Vagina (tissue), 2 donors: ENCODE data around the gene KRT31. TPM values are rescaled to one million over a fixed set of nuclear protein-coding genes. Genes with fewer than 3 reads are reported as not detected.

Source experiments
- DNase-seq, 2 donors: peaks; one replicate each; pipeline ENCODE4 v3.0.0-alpha.2; 2017; ENCODE audit errors: extremely low spot score in 2 of 2
- H3K27ac ChIP-seq: fragments of 200-600 bp; sonication (generic); one replicate; pipeline ENCODE4 v1.5.1; 2019
- H3K27me3 ChIP-seq: fragments of 200-600 bp; sonication (generic); one replicate; pipeline ENCODE4 v1.5.1; 2019
- H3K36me3 ChIP-seq, 2 donors: fragments of 200-600 bp; sonication (generic); one replicate each; pipeline ENCODE4 v1.5.1; 2017 to 2019
- H3K4me1 ChIP-seq: fragments of 200-600 bp; sonication (generic); one replicate; pipeline ENCODE4 v1.5.1; 2019
- H3K4me3 ChIP-seq, 2 donors: fragments of 200-600 bp; sonication (generic); 1 replicate in 1 of 2; 2 replicates in 1 of 2; pipeline ENCODE4 v1.5.1; 2016 to 2019
- H3K9me3 ChIP-seq: fragments of 200-600 bp; sonication (generic); one replicate; pipeline ENCODE4 v1.5.1; 2019
- CTCF ChIP-seq, 3 experiments: fragments of 450-650 bp in 2 of 3; fragments of 200-600 bp in 1 of 3; sonication (generic) in 1 of 3; IDR thresholded peaks; one replicate each; pipeline ENCODE4 v1.5.1; 2017 to 2019; ENCODE audit warnings: antibody characterized with exemption in 3 of 3, mild to moderate bottlenecking in 2 of 3, moderate library complexity in 2 of 3
- POLR2A ChIP-seq, 2 donors: fragments of 450-650 bp; IDR thresholded peaks; one replicate each; pipeline ENCODE4 v1.6.1; 2017; ENCODE audit warnings: antibody characterized with exemption in 2 of 2, mild to moderate bottlenecking in 2 of 2, moderate library complexity in 2 of 2
- POLR2AphosphoS5 ChIP-seq, 2 donors: sonication (generic); formaldehyde crosslinking; IDR thresholded peaks; one replicate each; pipeline ENCODE4 v1.9.0; 2017; ENCODE audit warnings: antibody characterized with exemption in 2 of 2, mild to moderate bottlenecking in 2 of 2, low read depth in 1 of 2; ENCODE audit not compliant: insufficient read depth in 1 of 2
- intact Hi-C: fragments of 100-400 bp; cut with DNase I; formaldehyde crosslinking; loops from one replicate; pipeline ENCODE4 v1.15.1; 2023
- total RNA-seq: library from RNA; depleted of rRNA; stranded (reverse); fragments of >200 nt; gene quantifications from one replicate; pipeline ENCODE4 v1.2.3, GENCODE V29; 2016

Gene KRT31
- total RNA-seq, 1 donor from 2014 or later = not detected

DNA sequence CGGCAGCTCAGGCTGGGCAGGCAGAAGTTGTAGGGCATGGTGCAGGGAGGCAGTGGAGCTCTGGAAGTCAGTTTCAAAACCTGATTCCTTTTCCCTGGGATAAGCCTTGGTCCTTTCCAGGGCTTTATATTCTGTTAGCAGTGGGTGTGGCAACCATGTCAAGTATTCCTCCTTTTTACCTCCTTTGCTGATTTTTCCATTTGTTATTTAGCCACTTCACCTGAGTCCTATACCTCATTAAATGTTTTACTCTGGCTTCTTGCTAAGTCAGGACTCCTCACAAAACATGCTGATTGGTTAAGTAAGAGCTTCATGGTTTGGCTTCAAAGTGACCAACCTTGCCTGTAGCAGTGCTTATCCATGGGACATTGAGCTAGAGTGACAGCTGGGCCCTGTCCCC, 27.7 kb downstream of the KRT31 start, which contains the start of gene KRT33B:
KRT33B (minus strand) TSS at position 101 of the 400 bp plus-strand sequence; CDS start at position 38, 63 bp downstream.
- H3K36me3 ChIP-seq = no peaks in the 10 kb centered on the region
- peaks cover 14% of the 10 kb centered on the region for H3K4me1 ChIP-seq
- no peaks in the 10 kb centered on the region for H3K9me3 ChIP-seq
- no peak for DNase-seq
- peak within 1 kb of the TSS; percentile 43 for H3K27ac ChIP-seq
- no peak within 1 kb of the TSS for H3K4me3 ChIP-seq
- intact Hi-C loops = no loop called here
- H3K27me3 ChIP-seq = no peaks in the 10 kb centered on the region
- TF ChIP-seq POLR2AphosphoS5 (IDR thresholded peaks at IDR 0.05; ENCODE audit: insufficient read depth in 1 of 2, low read depth in 1 of 2) = no peak
- TF ChIP-seq POLR2A (IDR thresholded peaks at IDR 0.05) = no peak
- TF ChIP-seq CTCF (IDR thresholded peaks at IDR 0.05) = no peak

DNA sequence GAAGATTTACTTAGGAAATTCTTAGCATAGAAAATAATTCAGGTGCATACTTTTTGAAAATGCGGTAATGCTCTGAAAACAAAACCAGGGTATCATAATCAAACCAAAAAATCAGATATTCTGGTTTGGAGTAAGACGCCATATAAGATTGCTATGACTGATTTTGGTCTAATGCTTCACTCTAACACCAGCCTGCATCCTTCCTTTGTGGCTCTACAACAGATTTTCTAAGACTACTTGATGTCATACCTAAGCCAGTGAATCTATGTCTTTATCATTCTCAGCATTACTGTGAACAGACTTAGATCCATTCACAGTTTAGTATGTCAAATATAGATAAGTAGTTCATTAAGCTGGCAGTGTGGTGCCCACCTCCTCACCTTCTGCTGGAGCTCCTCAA, 28.4 kb downstream of the KRT31 start:
- intact Hi-C loops = no loop called here
- Histone ChIP-seq H3K36me3 (no peaks in the 10 kb centered on the region), H3K9me3 (no peaks in the 10 kb centered on the region), H3K4me1 (peaks cover 14% of the 10 kb centered on the region), H3K27ac (no peak overlapping the region), H3K27me3 (no peaks in the 10 kb centered on the region), H3K4me3 (no peak overlapping the region)
- no peak for TF ChIP-seq POLR2AphosphoS5 (IDR thresholded peaks at IDR 0.05; ENCODE audit: insufficient read depth in 1 of 2, low read depth in 1 of 2)
- no peak for TF ChIP-seq POLR2A (IDR thresholded peaks at IDR 0.05)
- no peak for TF ChIP-seq CTCF (IDR thresholded peaks at IDR 0.05)
- DNase-seq = no peak

GRCh38 chr17:41367426-41368075, 29.9 kb downstream of the KRT31 start:
- H3K36me3 ChIP-seq = no peaks in the 10 kb centered on the region
- intact Hi-C loops = no loop called here
- H3K4me3 ChIP-seq = no peak overlapping the region
- H3K27ac ChIP-seq = peak overlapping the region; percentile 43
- peaks cover 14% of the 10 kb centered on the region for H3K4me1 ChIP-seq
- no peak for DNase-seq
- no peaks in the 10 kb centered on the region for H3K27me3 ChIP-seq
- H3K9me3 ChIP-seq = no peaks in the 10 kb centered on the region
- TF ChIP-seq POLR2A (IDR thresholded peaks at IDR 0.05) (no peak), POLR2AphosphoS5 (IDR thresholded peaks at IDR 0.05; ENCODE audit: insufficient read depth in 1 of 2, low read depth in 1 of 2) (peak in 1 of 2 donors; percentile 34), CTCF (IDR thresholded peaks at IDR 0.05) (no peak)

DNA sequence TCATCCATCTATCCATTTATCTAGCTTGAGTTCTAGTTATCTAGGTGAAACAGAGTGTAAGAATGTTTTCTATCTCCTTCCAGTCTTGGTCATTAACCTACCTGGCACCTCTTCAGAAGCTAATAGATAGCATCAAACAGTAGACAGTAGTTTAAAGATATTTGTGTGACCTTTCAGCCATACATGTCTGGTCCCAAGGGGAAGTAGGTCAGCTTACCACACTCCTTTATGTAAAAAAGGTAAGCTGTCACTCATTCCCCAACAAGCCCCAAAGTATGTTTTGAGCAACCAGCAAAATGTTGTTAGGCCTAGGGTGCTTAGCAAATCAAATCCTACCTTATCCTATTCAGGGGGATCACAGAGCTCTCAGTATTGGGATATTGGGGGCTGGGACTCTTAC, 31.3 kb downstream of the KRT31 start:
- no peaks in the 10 kb centered on the region for H3K36me3 ChIP-seq
- no peak for DNase-seq
- TF ChIP-seq CTCF (IDR thresholded peaks at IDR 0.05) = no peak
- TF ChIP-seq POLR2AphosphoS5 (IDR thresholded peaks at IDR 0.05; ENCODE audit: insufficient read depth in 1 of 2, low read depth in 1 of 2) = no peak
- TF ChIP-seq POLR2A (IDR thresholded peaks at IDR 0.05) = no peak
- peaks cover 14% of the 10 kb centered on the region for H3K4me1 ChIP-seq
- H3K27ac ChIP-seq = no peak overlapping the region
- intact Hi-C loops = no loop called here
- no peaks in the 10 kb centered on the region for H3K27me3 ChIP-seq
- H3K9me3 ChIP-seq = no peaks in the 10 kb centered on the region
- no peak overlapping the region for H3K4me3 ChIP-seq

- intact Hi-C loops = no loop called here
- TF ChIP-seq CTCF (IDR thresholded peaks at IDR 0.05) (no peak), POLR2AphosphoS5 (IDR thresholded peaks at IDR 0.05; ENCODE audit: insufficient read depth in 1 of 2, low read depth in 1 of 2) (no peak), POLR2A (IDR thresholded peaks at IDR 0.05) (no peak)
- Histone ChIP-seq H3K27me3 (no peaks in the 10 kb centered on the region), H3K9me3 (no peaks in the 10 kb centered on the region), H3K27ac (no peak overlapping the region), H3K4me1 (peaks cover 14% of the 10 kb centered on the region), H3K36me3 (no peaks in the 10 kb centered on the region), H3K4me3 (no peak overlapping the region)
- DNase-seq = no peak
These were observed 33.5 kb downstream of the KRT31 start for GRCh38 chr17:41363881-41364280.
